GM12878 (cell line): ENCODE results near the gene DIAPH1. TPM values are rescaled to one million over a fixed set of nuclear protein-coding genes. Genes with fewer than 3 reads are reported as not detected.

Experiments used
- BCLAF1 ChIP-seq: fragments of 450-650 bp; IDR thresholded peaks from 2 replicates; pipeline ENCODE4 v1.6.1; 2017; ENCODE audit warnings: antibody characterized with exemption, mild to moderate bottlenecking, moderate library complexity
- CBX3 ChIP-seq: fragments of 200-600 bp; sonication (generic); IDR thresholded peaks from 2 replicates; pipeline ENCODE4 v1.6.1; 2016; ENCODE audit warnings: low read depth, borderline replicate concordance
- CHD2 ChIP-seq: IDR thresholded peaks from 2 replicates; pipeline ENCODE4 v1.6.1; 2011; ENCODE audit warnings: low read depth, low read length, improper control_type of control experiment, borderline replicate concordance
- EED ChIP-seq: sonication (generic); IDR thresholded peaks from 2 replicates; pipeline ENCODE4 v1.6.1; 2016; ENCODE audit warnings: antibody characterized with exemption, low read depth
- KDM1A ChIP-seq: fragments of 200-600 bp; sonication (generic); IDR thresholded peaks from 2 replicates; pipeline ENCODE4 v1.6.1; 2016; ENCODE audit warnings: borderline replicate concordance
- POLR2AphosphoS2 ChIP-seq: IDR thresholded peaks from 2 replicates; pipeline ENCODE4 v1.6.1; 2011; ENCODE audit warnings: low read depth, mild to moderate bottlenecking, low read length, improper control_type of control experiment, moderate library complexity
- SRF ChIP-seq, 2 experiments: IDR thresholded peaks; 2 replicates each; pipeline ENCODE4 v1.6.1; 2011; ENCODE audit warnings: low read depth in 2 of 2, low read length in 2 of 2, mild to moderate bottlenecking in 1 of 2, moderate library complexity in 1 of 2
- YY1 ChIP-seq: IDR thresholded peaks from 2 replicates; pipeline ENCODE4 v1.6.1; 2011; ENCODE audit warnings: low read depth, mild to moderate bottlenecking, low read length
- polyA plus RNA-seq, 11 experiments: library from polyadenylated mRNA; depleted of rRNA in 4 of 11; unstranded in 6 of 11; stranded (reverse) in 5 of 11; fragments of >200 nt; fragmentation: Nextera tagmentation in 4 of 11; fragmentation: Illumina TruSeq in 1 of 11; extraction: Ambion mirVana in 4 of 11; extraction: Trizol in 1 of 11; gene quantifications; 1 replicate in 1 of 11; 2 replicates in 10 of 11; pipeline versions ENCODE4 v1.2.1 to v1.2.3, GENCODE V29; 2011 to 2016; ENCODE audit warnings: inconsistent platforms in 2 of 11, missing spikeins in 2 of 11, low read depth in 1 of 11
- total RNA-seq, 4 experiments: library from RNA; depleted of rRNA in 3 of 4; stranded (reverse); fragments of >200 nt in 3 of 4; fragmentation: Illumina TruSeq in 1 of 4; extraction: Trizol in 1 of 4; gene quantifications; 2 replicates each; pipeline versions ENCODE4 v1.2.1 to v1.2.3, GENCODE V29; 2013 to 2021

The DIAPH1 gene
- total and polyA plus RNA-seq, 10 of the 15 experiments (the other 5 are each of a cell fraction or from before 2014, with no cell fraction given): 37.8 to 168 (median 59.0) TPM

GRCh38 chr5:141513627-141514329 lies 105.0 kb downstream of the DIAPH1 start (continued):
- TF ChIP-seq BCLAF1: no peak
- peak; percentile 42; the same call in 1 of the 2 replicates for TF ChIP-seq YY1
- peak; percentile 59; the same call in 1 of the 2 replicates for TF ChIP-seq EED
- TF ChIP-seq CHD2: peak; percentile 55; the same call in 1 of the 2 replicates
- TF ChIP-seq POLR2AphosphoS2: no peak
- no peak for TF ChIP-seq SRF (IDR thresholded peaks at IDR 0.05; ENCODE audit: low read depth in 2 of 2, low read length in 2 of 2)
- no peak for TF ChIP-seq KDM1A
- TF ChIP-seq CBX3: no peak
